HEK293T (cell line): ENCODE measurements around the gene PRKD2.

Experiments used
- ARNT ChIP-seq: fragments of 450-650 bp; IDR thresholded peaks from 2 replicates; pipeline ENCODE4 v1.6.1; 2017; ENCODE audit warnings: mild to moderate bottlenecking
- BHLHE40 ChIP-seq: fragments of 450-650 bp; IDR thresholded peaks from 2 replicates; pipeline ENCODE4 v1.6.1; 2016; ENCODE audit warnings: mild to moderate bottlenecking, moderate library complexity, borderline replicate concordance
- CTBP1 ChIP-seq: fragments of 450-650 bp; IDR thresholded peaks from 2 replicates; pipeline ENCODE4 v1.6.1; 2016; ENCODE audit warnings: borderline replicate concordance
- ELF4 ChIP-seq: fragments of 450-650 bp; IDR thresholded peaks from 2 replicates; pipeline ENCODE4 v1.6.1; 2017; ENCODE audit warnings: antibody characterized with exemption
- FOXA1 ChIP-seq: fragments of 450-650 bp; IDR thresholded peaks from 2 replicates; pipeline ENCODE4 v1.6.1; 2016; ENCODE audit warnings: mild to moderate bottlenecking
- FOXK2 ChIP-seq: fragments of 450-650 bp; IDR thresholded peaks from 2 replicates; pipeline ENCODE4 v1.6.1; 2016; ENCODE audit warnings: mild to moderate bottlenecking
- FOXM1 ChIP-seq: fragments of 450-650 bp; IDR thresholded peaks from 2 replicates; pipeline ENCODE4 v1.6.1; 2017; ENCODE audit warnings: mild to moderate bottlenecking, borderline replicate concordance
- L3MBTL2 ChIP-seq: fragments of 450-650 bp; conservative IDR thresholded peaks from 2 replicates; pipeline ENCODE4 v1.6.1; 2016; ENCODE audit warnings: mild to moderate bottlenecking
- LEF1 ChIP-seq: fragments of 450-650 bp; IDR thresholded peaks from 2 replicates; pipeline ENCODE4 v1.6.1; 2017; ENCODE audit warnings: mild to moderate bottlenecking, borderline replicate concordance
- NFRKB ChIP-seq: fragments of 450-650 bp; IDR thresholded peaks from 2 replicates; pipeline ENCODE4 v1.6.1; 2016; ENCODE audit warnings: mild to moderate bottlenecking, moderate library complexity
- SP1 ChIP-seq: fragments of 450-650 bp; IDR thresholded peaks from 2 replicates; pipeline ENCODE4 v1.6.1; 2017
- SUZ12 ChIP-seq: fragments of 450-650 bp; IDR thresholded peaks from 2 replicates; pipeline ENCODE4 v1.6.1; 2016; ENCODE audit warnings: mild to moderate bottlenecking
- TARDBP ChIP-seq: fragments of 450-650 bp; IDR thresholded peaks from 2 replicates; pipeline ENCODE4 v1.6.1; 2016
- ZNF384 ChIP-seq: fragments of 450-650 bp; IDR thresholded peaks from 2 replicates; pipeline ENCODE4 v1.6.1; 2016

GRCh38 chr19:46744005-46744691, 27.2 kb upstream of the PRKD2 start:
- TF ChIP-seq FOXA1 (no peak), NFRKB (no peak), LEF1 (no peak), FOXK2 (no peak), FOXM1 (no peak), ZNF384 (no peak), SUZ12 (no peak), ELF4 (no peak), BHLHE40 (no peak), TARDBP (no peak), SP1 (no peak), L3MBTL2 (no peak), CTBP1 (no peak), ARNT (no peak)
